ENCODE results near the gene GAL3ST3. TPM values are rescaled to one million over a fixed set of nuclear protein-coding genes. Genes with fewer than 3 reads are reported as not detected.

GAL3ST3 gene
- total and polyA plus RNA-seq, 2 of the 8 experiments (the other 6 are each of a cell fraction or from before 2014, with no cell fraction given), result 21.1 to 21.4 TPM

DNA sequence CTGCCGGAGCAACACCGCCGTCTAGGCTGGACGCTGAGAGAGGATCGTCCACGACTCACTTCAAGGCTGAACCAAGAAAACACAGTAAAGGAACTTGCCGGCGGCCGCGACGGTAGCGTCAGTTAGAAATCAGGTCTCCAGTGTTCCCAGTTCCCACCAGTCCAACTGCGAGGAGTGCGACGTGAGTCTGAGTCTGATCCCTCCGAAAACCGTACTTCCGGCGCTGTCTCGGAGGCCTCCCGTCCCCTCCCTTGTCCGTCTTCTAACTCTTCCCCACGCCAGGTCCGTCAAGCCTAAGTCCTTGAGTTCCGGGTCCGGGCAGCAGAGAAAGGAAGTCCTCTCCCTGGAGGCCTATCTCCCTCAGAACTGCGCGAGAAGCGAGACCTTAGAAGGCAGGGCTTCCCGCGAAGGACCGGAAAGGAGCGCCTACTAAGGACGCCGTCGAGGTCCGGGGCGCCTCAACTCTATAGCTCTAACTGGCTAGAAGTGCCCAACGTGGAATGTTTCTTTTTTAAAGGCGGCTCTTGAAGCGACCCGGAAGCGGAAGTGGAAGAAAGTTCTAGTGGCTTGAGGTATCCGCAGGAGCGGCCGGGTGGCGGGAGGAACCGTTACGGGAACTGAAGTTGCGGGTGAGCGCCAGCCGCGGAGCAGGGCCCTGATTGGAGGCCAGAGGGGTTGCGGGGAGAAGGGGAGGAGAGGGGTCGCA, 46.9 kb downstream of the GAL3ST3 start, which contains the start of the genes BANF1 and EIF1AD (continued):
- TF ChIP-seq ASH2L (IDR thresholded peaks at IDR 0.05; ENCODE audit: low read length), result peak; percentile 96
- TF ChIP-seq SRF (IDR thresholded peaks at IDR 0.05; ENCODE audit: low read depth, low read length), result peak; percentile 47
- TF ChIP-seq TAF7 (optimal IDR thresholded peaks at IDR 0.05; ENCODE audit: borderline replicate concordance, low read depth, low read length), result peak; percentile 89
- TF ChIP-seq, protein P1, sequence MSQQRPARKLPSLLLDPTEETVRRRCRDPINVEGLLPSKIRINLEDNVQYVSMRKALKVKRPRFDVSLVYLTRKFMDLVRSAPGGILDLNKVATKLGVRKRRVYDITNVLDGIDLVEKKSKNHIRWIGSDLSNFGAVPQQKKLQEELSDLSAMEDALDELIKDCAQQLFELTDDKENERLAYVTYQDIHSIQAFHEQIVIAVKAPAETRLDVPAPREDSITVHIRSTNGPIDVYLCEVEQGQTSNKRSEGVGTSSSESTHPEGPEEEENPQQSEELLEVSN (IDR thresholded peaks at IDR 0.05), result peak; percentile 63
- TF ChIP-seq KDM4A (IDR thresholded peaks at IDR 0.05; ENCODE audit: low read depth, low read length, severe bottlenecking), result peak; percentile 74
- TF ChIP-seq KDM1A (IDR thresholded peaks at IDR 0.05; ENCODE audit: borderline replicate concordance, low read length), result peak; percentile 55; the same call in 1 of the 2 replicates
- peak; percentile 93 for TF ChIP-seq CHD2 (IDR thresholded peaks at IDR 0.05; ENCODE audit: low read length)
- TF ChIP-seq RXRA (IDR thresholded peaks at IDR 0.05; ENCODE audit: insufficient read depth, low read depth, low read length), result no peak; the same call in 1 of the 2 replicates
- peak; percentile 43 for TF ChIP-seq SIX5 (IDR thresholded peaks at IDR 0.05; ENCODE audit: low read depth, low read length)
- no peak for TF ChIP-seq ZNF274 (IDR thresholded peaks at IDR 0.05; ENCODE audit: borderline replicate concordance, extremely low read depth, low read length)
- TF ChIP-seq MAFK (IDR thresholded peaks at IDR 0.05; ENCODE audit: low read depth, low read length), result no peak
- no peak for TF ChIP-seq HDAC6 (IDR thresholded peaks at IDR 0.05; ENCODE audit: low read depth, low read length)
- TF ChIP-seq JUND (IDR thresholded peaks at IDR 0.05; ENCODE audit: low read length), result no peak
- TF ChIP-seq, protein P2, sequence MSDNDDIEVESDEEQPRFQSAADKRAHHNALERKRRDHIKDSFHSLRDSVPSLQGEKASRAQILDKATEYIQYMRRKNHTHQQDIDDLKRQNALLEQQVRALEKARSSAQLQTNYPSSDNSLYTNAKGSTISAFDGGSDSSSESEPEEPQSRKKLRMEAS (IDR thresholded peaks at IDR 0.05), result peak; percentile 72
- peak; percentile 38; the same call in 1 of the 2 replicates for TF ChIP-seq RBBP5 (IDR thresholded peaks at IDR 0.05; ENCODE audit: borderline replicate concordance, low read depth, low read length)
- no peak for TF ChIP-seq CBX8 (IDR thresholded peaks at IDR 0.05; ENCODE audit: borderline replicate concordance, low read depth, low read length)
- TF ChIP-seq, protein P3, sequence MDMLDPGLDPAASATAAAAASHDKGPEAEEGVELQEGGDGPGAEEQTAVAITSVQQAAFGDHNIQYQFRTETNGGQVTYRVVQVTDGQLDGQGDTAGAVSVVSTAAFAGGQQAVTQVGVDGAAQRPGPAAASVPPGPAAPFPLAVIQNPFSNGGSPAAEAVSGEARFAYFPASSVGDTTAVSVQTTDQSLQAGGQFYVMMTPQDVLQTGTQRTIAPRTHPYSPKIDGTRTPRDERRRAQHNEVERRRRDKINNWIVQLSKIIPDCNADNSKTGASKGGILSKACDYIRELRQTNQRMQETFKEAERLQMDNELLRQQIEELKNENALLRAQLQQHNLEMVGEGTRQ (IDR thresholded peaks at IDR 0.05; ENCODE audit: low read length), result no peak
- peak; percentile 94 for TF ChIP-seq KDM5A (IDR thresholded peaks at IDR 0.05; ENCODE audit: low read length)
- peak; percentile 99 for TF ChIP-seq GABPA (IDR thresholded peaks at IDR 0.05; ENCODE audit: borderline replicate concordance, insufficient read depth, low read length)
- TF ChIP-seq BACH1 (IDR thresholded peaks at IDR 0.05; ENCODE audit: low read length), result 0 out of 2 replicates have a peak, but pooled peaks have one; percentile 4
- TF ChIP-seq YY1 (IDR thresholded peaks at IDR 0.05; ENCODE audit: low read depth, low read length), result peak; percentile 71; the same call in 1 of the 2 replicates
- peak in 1 of 2 experiments; percentile 71; a peak in 1 of 3 replicates for TF ChIP-seq EP300 (IDR thresholded peaks at IDR 0.05; ENCODE audit: borderline replicate concordance in 1 of 2, low read depth in 2 of 2, low read length in 2 of 2)

All from H1 (cell line).